ENCODE results near the gene UBE3B.
"Not testable (repeated sequence)": the region's sequence is repeated elsewhere in the genome, so short reads cannot be mapped to it uniquely, and the experiment has no call there.

UBE3B gene

GRCh38 chr12:109473526-109474270, 3.7 kb upstream of the UBE3B start:
- not testable (repeated sequence) for DNase-seq

GRCh38 chr12:109475121-109475520, 2.3 kb upstream of the UBE3B start:
- no peak for DNase-seq

- no peak for DNase-seq
Observed at GRCh38 chr12:109475993-109476806, 1.2 kb upstream of the UBE3B start.

- peak in 2 of 56 donors; percentile 46 to 48 for DNase-seq
Observed at GRCh38 chr12:109476807-109477184, 638 bp upstream of the UBE3B start.

GRCh38 chr12:109477963-109478315, 505 bp downstream of the UBE3B start:
- no peak for DNase-seq

- DNase-seq: no peak
Observed at GRCh38 chr12:109479761-109480160, 2.3 kb downstream of the UBE3B start.

- DNase-seq: no peak
Observed at GRCh38 chr12:109480356-109480755, 2.9 kb downstream of the UBE3B start.

GRCh38 chr12:109481863-109482262, 4.4 kb downstream of the UBE3B start:
- DNase-seq: no peak

- no peak for DNase-seq
Observed at GRCh38 chr12:109482491-109482890, 5.1 kb downstream of the UBE3B start.

- DNase-seq: no peak
Observed at GRCh38 chr12:109482894-109483293, 5.5 kb downstream of the UBE3B start.

GRCh38 chr12:109483346-109483745, 5.9 kb downstream of the UBE3B start:
- no peak for DNase-seq

GRCh38 chr12:109485201-109485600, 7.8 kb downstream of the UBE3B start:
- DNase-seq: no peak

GRCh38 chr12:109487181-109488050, 10.0 kb downstream of the UBE3B start:
- no peak for DNase-seq

- no peak for DNase-seq
Observed at GRCh38 chr12:109488051-109488665, 10.7 kb downstream of the UBE3B start.

- no peak for DNase-seq
Observed at GRCh38 chr12:109489016-109489954, 11.9 kb downstream of the UBE3B start.

- DNase-seq: no peak
Observed at GRCh38 chr12:109489955-109490565, 12.6 kb downstream of the UBE3B start.

- DNase-seq: no peak
Observed at GRCh38 chr12:109491671-109492070, 14.2 kb downstream of the UBE3B start.

- no peak for DNase-seq
Observed at GRCh38 chr12:109492371-109492770, 14.9 kb downstream of the UBE3B start.

GRCh38 chr12:109493090-109493489, 15.7 kb downstream of the UBE3B start:
- DNase-seq: no peak

- DNase-seq: no peak
Observed at GRCh38 chr12:109493938-109494337, 16.5 kb downstream of the UBE3B start.
